ENCODE results near the gene COL4A4. TPM values are rescaled to one million over a fixed set of nuclear protein-coding genes. Genes with fewer than 3 reads are reported as not detected.

COL4A4 gene
- total RNA-seq, 1 donor from 2014 or later = 2.5 TPM

DNA sequence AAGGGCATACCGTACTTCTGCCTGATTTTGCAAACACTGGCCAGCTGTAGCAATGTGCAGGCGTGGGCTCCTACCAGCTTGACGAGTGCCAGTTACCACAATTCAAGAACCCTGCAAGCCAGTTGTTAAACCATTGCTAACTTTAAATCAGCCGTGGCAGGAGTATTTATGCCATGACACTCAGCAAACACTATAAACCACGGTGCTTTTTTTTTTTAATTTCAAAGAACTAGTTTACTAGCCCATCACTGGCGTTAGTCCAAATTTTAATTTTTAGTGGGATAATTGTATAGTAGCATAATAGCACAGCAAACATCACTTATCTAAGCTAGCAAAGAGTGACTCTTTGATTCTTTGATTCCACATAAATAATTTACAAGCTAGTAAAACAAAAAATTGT lies 111.1 kb downstream of the COL4A4 start:
- Histone ChIP-seq H3K36me3 (no peaks in the 10 kb centered on the region), H3K4me1 (no peaks in the 10 kb centered on the region), H3K27me3 (no peaks in the 10 kb centered on the region), H3K9me3 (no peaks in the 10 kb centered on the region), H3K27ac (no peak overlapping the region), H3K4me3 (no peak overlapping the region)
- intact Hi-C loops (cut with DNase I) = no loop called here
- TF ChIP-seq POLR2AphosphoS5 (IDR thresholded peaks at IDR 0.05; ENCODE audit: insufficient read depth in 1 of 2, low read depth in 1 of 2) (no peak), POLR2A (IDR thresholded peaks at IDR 0.05) (no peak)
- TF ChIP-seq, protein P1, sequence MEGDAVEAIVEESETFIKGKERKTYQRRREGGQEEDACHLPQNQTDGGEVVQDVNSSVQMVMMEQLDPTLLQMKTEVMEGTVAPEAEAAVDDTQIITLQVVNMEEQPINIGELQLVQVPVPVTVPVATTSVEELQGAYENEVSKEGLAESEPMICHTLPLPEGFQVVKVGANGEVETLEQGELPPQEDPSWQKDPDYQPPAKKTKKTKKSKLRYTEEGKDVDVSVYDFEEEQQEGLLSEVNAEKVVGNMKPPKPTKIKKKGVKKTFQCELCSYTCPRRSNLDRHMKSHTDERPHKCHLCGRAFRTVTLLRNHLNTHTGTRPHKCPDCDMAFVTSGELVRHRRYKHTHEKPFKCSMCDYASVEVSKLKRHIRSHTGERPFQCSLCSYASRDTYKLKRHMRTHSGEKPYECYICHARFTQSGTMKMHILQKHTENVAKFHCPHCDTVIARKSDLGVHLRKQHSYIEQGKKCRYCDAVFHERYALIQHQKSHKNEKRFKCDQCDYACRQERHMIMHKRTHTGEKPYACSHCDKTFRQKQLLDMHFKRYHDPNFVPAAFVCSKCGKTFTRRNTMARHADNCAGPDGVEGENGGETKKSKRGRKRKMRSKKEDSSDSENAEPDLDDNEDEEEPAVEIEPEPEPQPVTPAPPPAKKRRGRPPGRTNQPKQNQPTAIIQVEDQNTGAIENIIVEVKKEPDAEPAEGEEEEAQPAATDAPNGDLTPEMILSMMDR (IDR thresholded peaks at IDR 0.05) = no peak
- DNase-seq (ENCODE audit: extremely low spot score in 2 of 2) = no peak

DNA sequence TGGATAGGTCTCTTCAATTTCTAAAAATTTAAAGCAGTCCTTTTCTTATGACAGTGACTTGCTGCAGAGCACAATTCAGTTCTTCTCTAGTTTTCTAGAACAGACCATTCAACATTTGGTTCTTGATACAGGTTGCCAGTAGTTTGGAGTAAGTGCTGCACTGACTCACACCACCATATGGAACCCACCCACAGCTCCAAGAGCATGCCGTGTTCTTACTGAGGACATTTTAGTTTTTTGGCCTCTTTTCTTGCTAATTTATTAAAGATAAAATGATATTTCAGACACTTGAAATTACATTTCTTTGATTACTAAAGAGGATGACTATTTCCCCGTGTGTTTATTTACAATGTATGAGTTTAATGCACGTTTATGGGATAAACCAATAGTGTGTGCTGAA lies 120.0 kb downstream of the COL4A4 start:
- Histone ChIP-seq H3K27ac (no peak overlapping the region), H3K36me3 (no peaks in the 10 kb centered on the region), H3K4me1 (no peaks in the 10 kb centered on the region), H3K27me3 (no peaks in the 10 kb centered on the region), H3K4me3 (no peak overlapping the region), H3K9me3 (no peaks in the 10 kb centered on the region)
- TF ChIP-seq POLR2A (IDR thresholded peaks at IDR 0.05) (no peak), POLR2AphosphoS5 (IDR thresholded peaks at IDR 0.05; ENCODE audit: insufficient read depth in 1 of 2, low read depth in 1 of 2) (no peak)
- TF ChIP-seq, protein P1 (IDR thresholded peaks at IDR 0.05) = no peak
- DNase-seq (ENCODE audit: extremely low spot score in 2 of 2) = no peak
- intact Hi-C loops (cut with DNase I) = no loop called here

DNA sequence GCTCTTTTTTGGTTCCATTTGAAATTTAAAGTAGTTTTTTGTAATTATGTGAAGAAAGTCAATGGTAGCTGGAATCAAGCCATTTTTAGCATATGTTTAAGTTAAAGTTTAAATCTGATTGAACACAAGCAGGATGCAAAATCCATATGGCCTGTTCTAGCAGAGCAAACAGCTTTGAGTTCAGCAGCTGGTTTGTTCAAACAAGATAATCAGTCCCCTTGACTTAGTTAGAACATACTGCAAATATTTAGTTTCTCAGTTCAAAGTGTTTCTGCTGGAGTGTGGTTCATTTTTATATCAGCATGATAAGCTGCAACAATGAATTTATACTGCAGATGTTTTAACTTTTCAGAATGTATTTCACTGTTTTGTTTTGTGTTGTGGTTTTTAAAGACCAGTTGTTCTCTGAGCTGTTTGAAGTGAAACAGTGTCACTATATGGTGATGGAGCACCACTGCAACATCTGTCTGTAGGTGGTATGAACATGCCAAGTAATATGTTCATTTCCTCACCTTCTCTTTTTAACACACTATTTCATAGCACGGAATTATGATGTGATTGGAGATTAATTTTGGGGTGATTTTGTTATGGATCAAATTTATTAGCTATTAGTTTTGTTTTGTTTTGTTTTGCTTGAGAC lies 125.3 kb downstream of the COL4A4 start:
- no peak for DNase-seq (ENCODE audit: extremely low spot score in 2 of 2)

DNA sequence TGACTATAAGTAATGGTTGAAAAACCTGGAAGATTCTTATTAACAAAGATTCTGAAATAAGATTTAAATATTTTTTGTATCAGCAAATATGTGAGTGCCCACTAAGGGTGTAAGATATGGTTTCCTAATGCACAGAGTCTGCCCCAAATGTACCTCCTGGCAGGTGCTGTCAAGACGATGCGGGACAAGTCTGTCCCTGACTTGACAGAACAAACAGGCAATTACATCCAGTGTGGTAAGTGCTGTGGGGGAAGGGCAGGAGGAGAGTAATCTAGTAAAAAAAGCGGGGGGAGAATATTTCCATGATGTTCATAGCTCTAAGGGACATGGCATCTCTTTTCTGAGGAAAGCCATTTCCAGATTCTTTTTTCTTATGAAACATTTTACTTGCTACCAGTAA lies 127.5 kb downstream of the COL4A4 start:
- H3K4me3 ChIP-seq = no peak overlapping the region
- H3K27me3 ChIP-seq = no peaks in the 10 kb centered on the region
- H3K4me1 ChIP-seq = no peaks in the 10 kb centered on the region
- intact Hi-C loops (cut with DNase I) = no loop called here
- H3K9me3 ChIP-seq = no peaks in the 10 kb centered on the region
- TF ChIP-seq POLR2A (IDR thresholded peaks at IDR 0.05) (no peak), POLR2AphosphoS5 (IDR thresholded peaks at IDR 0.05; ENCODE audit: insufficient read depth in 1 of 2, low read depth in 1 of 2) (no peak)
- TF ChIP-seq, protein P1 (IDR thresholded peaks at IDR 0.05) = no peak
- no peak overlapping the region for H3K27ac ChIP-seq
- H3K36me3 ChIP-seq = no peaks in the 10 kb centered on the region
- no peak for DNase-seq (ENCODE audit: extremely low spot score in 2 of 2)

More for the DNA sequence above, 125.3 kb downstream of the COL4A4 start:
- H3K4me3 ChIP-seq = no peak overlapping the region
- intact Hi-C loops (cut with DNase I) = no loop called here
- H3K4me1 ChIP-seq = no peaks in the 10 kb centered on the region
- H3K27ac ChIP-seq = no peak overlapping the region
- no peak for TF ChIP-seq POLR2A (IDR thresholded peaks at IDR 0.05)
- no peak for TF ChIP-seq POLR2AphosphoS5 (IDR thresholded peaks at IDR 0.05; ENCODE audit: insufficient read depth in 1 of 2, low read depth in 1 of 2)
- no peaks in the 10 kb centered on the region for H3K27me3 ChIP-seq
- no peaks in the 10 kb centered on the region for H3K36me3 ChIP-seq
- H3K9me3 ChIP-seq = no peaks in the 10 kb centered on the region

DNA sequence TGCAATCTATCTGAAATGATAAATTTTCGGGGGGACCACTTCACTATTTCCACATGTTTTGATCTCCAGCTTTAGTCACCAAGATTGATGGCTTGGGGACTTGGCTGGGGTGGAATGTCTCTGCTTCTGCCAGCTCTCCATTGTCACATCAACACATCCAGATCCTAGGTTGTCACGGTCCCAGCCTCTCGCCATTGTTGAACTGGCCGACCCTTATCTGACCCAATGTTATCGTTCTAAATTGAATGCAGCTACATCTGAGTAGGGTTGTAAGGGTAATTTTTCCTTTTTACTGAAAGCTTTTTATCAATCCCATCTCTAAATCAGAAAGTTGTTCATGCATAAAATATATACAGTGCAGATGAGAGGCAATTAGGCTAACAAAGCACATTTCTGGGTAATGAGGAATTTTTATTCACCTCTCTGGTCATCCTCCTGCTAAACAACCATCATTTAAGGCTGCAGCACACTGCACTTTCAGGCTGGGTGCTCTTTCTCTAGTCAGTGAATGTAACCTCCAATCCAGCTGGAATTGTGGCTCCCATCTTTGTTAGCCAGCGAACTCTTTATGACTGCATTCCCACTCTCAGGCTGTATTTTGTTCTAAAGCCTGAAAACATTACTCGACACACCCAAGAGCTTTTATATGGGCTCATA lies 128.2 kb downstream of the COL4A4 start:
- Histone ChIP-seq H3K9me3 (no peaks in the 10 kb centered on the region), H3K4me3 (no peak overlapping the region), H3K36me3 (no peaks in the 10 kb centered on the region), H3K4me1 (no peaks in the 10 kb centered on the region), H3K27ac (no peak overlapping the region), H3K27me3 (no peaks in the 10 kb centered on the region)
- intact Hi-C loops (cut with DNase I) = no loop called here
- TF ChIP-seq POLR2A (IDR thresholded peaks at IDR 0.05) = no peak
- TF ChIP-seq, protein P1 (IDR thresholded peaks at IDR 0.05) = no peak
- no peak for TF ChIP-seq POLR2AphosphoS5 (IDR thresholded peaks at IDR 0.05; ENCODE audit: insufficient read depth in 1 of 2, low read depth in 1 of 2)
- no peak for DNase-seq (ENCODE audit: extremely low spot score in 2 of 2)

All from vagina (tissue), 2 donors.